PC-9 (cell line): Measurements from ENCODE around the gene HMGN1. TPM values are rescaled to one million over a fixed set of nuclear protein-coding genes. Genes with fewer than 3 reads are reported as not detected.

Experiments used
- BruUV-seq: library from RNA; stranded (reverse); fragments of 400-500 nt; replicated peaks from 2 replicates; lab custom pipeline; 2021; lab: Mats Ljungman, UMichigan
- CTCF ChIA-PET: fragments of 300-600 bp; sonication (Branson Sonifier 250); formaldehyde crosslinking; loops from one replicate; lab custom pipeline; 2022; ENCODE audit warnings: antibody characterized with exemption; lab: Charles Lee
- POLR2A ChIA-PET: fragments of 300-600 bp; sonication (Branson Sonifier 250); formaldehyde crosslinking; loops from one replicate; lab custom pipeline; 2022; ENCODE audit warnings: antibody characterized with exemption; ENCODE audit not compliant: unreplicated experiment; lab: Charles Lee
- DNase-seq, 2 experiments: peaks; one replicate each; pipeline versions ENCODE4 v3.0.0 to v3.0.0-alpha.2; 2015 to 2022; ENCODE audit warnings: mixed read lengths in 1 of 2
- H2AFZ ChIP-seq: fragments of 200-600 bp; sonication (generic); 2 replicates; pipeline ENCODE4 v1.8.1; 2017; ENCODE audit warnings: antibody characterized with exemption
- H3F3A ChIP-seq: fragments of 200-600 bp; sonication (generic); 2 replicates; pipeline ENCODE4 v1.8.1; 2017; ENCODE audit warnings: antibody characterized with exemption, mild to moderate bottlenecking, low read depth; ENCODE audit not compliant: insufficient read depth
- H3K27ac ChIP-seq: fragments of 200-600 bp; sonication (generic); 2 replicates; pipeline ENCODE4 v1.6.1; 2016; ENCODE audit warnings: mixed run types
- H3K27me3 ChIP-seq: fragments of 200-600 bp; sonication (generic); 2 replicates; pipeline ENCODE4 v1.6.1; 2016; ENCODE audit warnings: low read depth, mixed run types; ENCODE audit not compliant: insufficient read depth
- H3K36me3 ChIP-seq: fragments of 200-600 bp; sonication (generic); 2 replicates; pipeline ENCODE4 v1.6.1; 2016; ENCODE audit warnings: low read depth, mixed run types
- H3K4me1 ChIP-seq: fragments of 200-600 bp; sonication (generic); replicated peaks from 2 replicates; pipeline ENCODE4 v1.6.1; 2016; ENCODE audit warnings: mixed run types; ENCODE audit not compliant: insufficient read depth
- H3K4me2 ChIP-seq: fragments of 200-600 bp; sonication (generic); 2 replicates; pipeline ENCODE4 v1.6.1; 2017; ENCODE audit warnings: mixed run types
- H3K4me3 ChIP-seq: fragments of 200-600 bp; sonication (generic); 2 replicates; pipeline ENCODE4 v1.6.1; 2016; ENCODE audit warnings: mixed run types
- H3K79me2 ChIP-seq: fragments of 200-600 bp; sonication (generic); 2 replicates; pipeline ENCODE4 v1.6.1; 2017; ENCODE audit warnings: low read depth, mixed run types
- H3K9me2 ChIP-seq: fragments of 200-600 bp; sonication (generic); 2 replicates; pipeline ENCODE4 v1.8.1; 2017; ENCODE audit warnings: mild to moderate bottlenecking; ENCODE audit not compliant: insufficient read depth
- H3K9me3 ChIP-seq: fragments of 200-600 bp; sonication (generic); 2 replicates; pipeline ENCODE4 v1.8.1; 2016; ENCODE audit warnings: low read depth; ENCODE audit not compliant: insufficient read depth
- H4K20me1 ChIP-seq: fragments of 200-600 bp; sonication (generic); 2 replicates; pipeline ENCODE4 v1.8.1; 2017; ENCODE audit not compliant: insufficient read depth
- EZH2 ChIP-seq: fragments of 200-600 bp; sonication (generic); IDR thresholded peaks from 2 replicates; pipeline ENCODE4 v1.8.0; 2017; ENCODE audit warnings: antibody characterized with exemption, low read depth
- intact Hi-C: fragments of 100-400 bp; cut with micrococcal nuclease; formaldehyde crosslinking; loops from one replicate; pipeline ENCODE4 v1.10.0; 2022; ENCODE audit not compliant: unreplicated experiment
- total RNA-seq: library from RNA; stranded (reverse); gene quantifications from 2 replicates; pipeline ENCODE4 v1.2.3, GENCODE V29; 2021
- TF ChIP-seq, protein P1 (sequence below): fragments of 200-600 bp; sonication (generic); conservative IDR thresholded peaks from 2 replicates; pipeline ENCODE4 v1.6.1; 2017; ENCODE audit warnings: mixed run types, antibody characterized with exemption, mild to moderate bottlenecking, moderate library complexity

The HMGN1 gene
- total RNA-seq, 1 experiment from 2014 or later, result 369 TPM

DNA sequence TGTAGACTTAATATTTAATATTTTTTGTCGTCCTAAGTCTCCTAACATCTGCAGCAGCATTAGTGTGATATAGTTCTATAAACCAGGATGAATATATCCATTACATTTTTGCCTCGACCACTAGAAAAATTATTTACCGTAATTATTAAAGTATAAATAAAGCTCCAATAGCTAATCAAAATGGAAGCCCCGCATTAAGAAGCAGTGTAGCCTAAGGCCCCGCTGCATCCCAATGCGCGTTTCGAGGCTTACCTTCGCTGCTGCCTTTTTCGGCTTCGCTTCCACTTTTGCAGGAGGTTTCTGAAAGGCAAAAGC is 891 bp downstream of the HMGN1 start:
- intact Hi-C loops, result no loop called here
- Histone ChIP-seq H3K36me3 (peaks cover 31% of the 10 kb centered on the region), H3K79me2 (peaks cover 48% of the 10 kb centered on the region), H4K20me1 (peaks cover 21% of the 10 kb centered on the region), H3K4me2 (peak overlapping the region; percentile 84), H2AFZ (no peak overlapping the region), H3K27ac (peak overlapping the region; percentile 67), H3K4me1 (peaks cover 32% of the 10 kb centered on the region), H3K9me3 (no peaks in the 10 kb centered on the region), H3F3A (peaks cover 36% of the 10 kb centered on the region), H3K27me3 (no peaks in the 10 kb centered on the region), H3K9me2 (no peaks in the 10 kb centered on the region), H3K4me3 (peak overlapping the region; percentile 92)
- TF ChIP-seq, protein P1, sequence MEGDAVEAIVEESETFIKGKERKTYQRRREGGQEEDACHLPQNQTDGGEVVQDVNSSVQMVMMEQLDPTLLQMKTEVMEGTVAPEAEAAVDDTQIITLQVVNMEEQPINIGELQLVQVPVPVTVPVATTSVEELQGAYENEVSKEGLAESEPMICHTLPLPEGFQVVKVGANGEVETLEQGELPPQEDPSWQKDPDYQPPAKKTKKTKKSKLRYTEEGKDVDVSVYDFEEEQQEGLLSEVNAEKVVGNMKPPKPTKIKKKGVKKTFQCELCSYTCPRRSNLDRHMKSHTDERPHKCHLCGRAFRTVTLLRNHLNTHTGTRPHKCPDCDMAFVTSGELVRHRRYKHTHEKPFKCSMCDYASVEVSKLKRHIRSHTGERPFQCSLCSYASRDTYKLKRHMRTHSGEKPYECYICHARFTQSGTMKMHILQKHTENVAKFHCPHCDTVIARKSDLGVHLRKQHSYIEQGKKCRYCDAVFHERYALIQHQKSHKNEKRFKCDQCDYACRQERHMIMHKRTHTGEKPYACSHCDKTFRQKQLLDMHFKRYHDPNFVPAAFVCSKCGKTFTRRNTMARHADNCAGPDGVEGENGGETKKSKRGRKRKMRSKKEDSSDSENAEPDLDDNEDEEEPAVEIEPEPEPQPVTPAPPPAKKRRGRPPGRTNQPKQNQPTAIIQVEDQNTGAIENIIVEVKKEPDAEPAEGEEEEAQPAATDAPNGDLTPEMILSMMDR, result no peak
- no peak for TF ChIP-seq EZH2
- POLR2A ChIA-PET, result no interaction called here
- no peak for DNase-seq
- no TSS peak for BruUV-seq
- CTCF ChIA-PET, result interaction anchor here (0.5 kb wide), 1 partner anchor 39 kb away, joined by 7 read pairs; no protein-coding TSS in a partner anchor

DNA sequence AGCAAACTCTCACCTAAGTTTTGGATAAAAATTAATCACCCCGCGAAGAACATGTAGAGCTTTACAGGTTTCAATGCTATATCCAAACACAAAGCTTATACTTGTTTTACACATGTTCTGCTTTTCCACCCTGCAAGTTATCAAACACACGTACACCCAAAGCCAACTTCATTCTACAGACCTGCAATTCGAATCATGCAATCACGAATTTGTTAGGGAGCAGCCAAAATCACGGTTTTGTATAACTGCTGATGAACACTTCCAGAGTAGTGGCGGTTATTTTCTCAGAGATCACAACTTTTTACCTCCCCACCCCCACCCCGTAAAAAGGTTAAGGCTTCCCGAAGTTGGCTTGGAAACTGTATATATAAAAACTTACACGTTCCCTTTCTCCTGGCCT is 1.4 kb downstream of the HMGN1 start:
- H3K4me2 ChIP-seq, result peak overlapping the region; percentile 84

DNA sequence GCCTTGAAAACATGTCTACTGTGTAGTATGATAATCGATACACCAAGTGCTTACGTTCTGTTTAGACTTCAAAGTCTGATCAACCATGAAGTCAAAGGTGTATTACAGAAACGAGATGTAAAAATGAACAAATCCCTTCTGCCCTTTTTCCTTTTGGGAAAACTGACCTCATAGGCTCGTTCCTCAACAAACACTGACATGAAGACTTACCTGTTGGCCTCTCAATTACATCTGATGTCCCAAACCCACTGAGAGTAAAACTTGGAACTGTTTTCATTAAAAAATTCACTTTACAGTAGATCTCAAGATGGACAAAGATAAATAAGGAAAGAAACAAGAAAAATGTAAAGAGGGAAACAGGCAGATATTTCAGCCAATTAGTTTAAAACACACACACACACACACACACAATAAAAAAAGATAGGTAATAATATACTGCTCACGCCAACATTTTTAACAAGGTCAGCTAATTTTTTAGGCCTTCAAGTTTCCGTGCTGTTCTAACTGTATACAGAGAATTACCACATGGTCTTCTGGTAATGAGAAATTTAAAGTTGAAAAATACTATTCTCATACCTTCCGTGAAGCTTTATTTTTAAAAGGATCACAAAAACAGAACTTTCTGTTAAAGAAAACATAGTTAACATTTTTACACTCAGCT is 2.1 kb downstream of the HMGN1 start:
- H3K9me3 ChIP-seq, result no peaks in the 10 kb centered on the region
- peak overlapping the region; percentile 84 for H3K4me2 ChIP-seq
- ChIA-PET CTCF (interaction anchor here (1.1 kb wide), 1 partner anchor 41 kb away, joined by 3 read pairs; no protein-coding TSS in a partner anchor), POLR2A (no interaction called here)
- no peaks in the 10 kb centered on the region for H3K9me2 ChIP-seq
- peaks cover 33% of the 10 kb centered on the region for H3K36me3 ChIP-seq
- TF ChIP-seq, protein P1, result no peak
- no peak for TF ChIP-seq EZH2
- intact Hi-C loops, result no loop called here
- BruUV-seq, result no TSS peak
- H4K20me1 ChIP-seq, result peaks cover 21% of the 10 kb centered on the region
- peak overlapping the region; percentile 92 for H3K4me3 ChIP-seq
- peaks cover 48% of the 10 kb centered on the region for H3K79me2 ChIP-seq
- no peak overlapping the region for H3K27ac ChIP-seq
- no peak for DNase-seq
- H2AFZ ChIP-seq, result no peak overlapping the region
- peaks cover 32% of the 10 kb centered on the region for H3K4me1 ChIP-seq
- H3F3A ChIP-seq, result peaks cover 40% of the 10 kb centered on the region
- H3K27me3 ChIP-seq, result no peaks in the 10 kb centered on the region

More for the DNA sequence above, 1.4 kb downstream of the HMGN1 start:
- Histone ChIP-seq H2AFZ (no peak overlapping the region), H3K9me2 (no peaks in the 10 kb centered on the region), H3K27me3 (no peaks in the 10 kb centered on the region), H3K36me3 (peaks cover 31% of the 10 kb centered on the region), H3K9me3 (no peaks in the 10 kb centered on the region), H4K20me1 (peaks cover 21% of the 10 kb centered on the region), H3K27ac (no peak overlapping the region), H3K4me3 (peak overlapping the region; percentile 92), H3K79me2 (peaks cover 48% of the 10 kb centered on the region), H3K4me1 (peaks cover 32% of the 10 kb centered on the region), H3F3A (peaks cover 36% of the 10 kb centered on the region)
- CTCF ChIA-PET, result interaction anchor here (0.5 to 1.1 kb wide), 2 partner anchors 40 kb away, joined by 3 to 7 read pairs; no protein-coding TSS in a partner anchor
- POLR2A ChIA-PET, result no interaction called here
- intact Hi-C loops, result no loop called here
- BruUV-seq, result TSS peak; percentile 44
- DNase-seq, result no peak
- TF ChIP-seq EZH2, result no peak
- TF ChIP-seq, protein P1, result no peak
